Stimulated activated CD8-positive, alpha-beta memory T cell treated with anti-CD3 and anti-CD28 coated beads, Interleukin-12 subunit alpha, Interleukin-12 subunit beta, amount 100 ng/mL, for 1 hour (primary cell): ENCODE data around the gene DDX3X.
"Not testable (repeated sequence)": the region's sequence is repeated elsewhere in the genome, so short reads cannot be mapped to it uniquely, and the experiment has no call there.

Experiments
- DNase-seq: peaks from one replicate; pipeline ENCODE4 v3.0.0-alpha.2; 2020; ENCODE audit warnings: low read depth

Gene DDX3X

DNA sequence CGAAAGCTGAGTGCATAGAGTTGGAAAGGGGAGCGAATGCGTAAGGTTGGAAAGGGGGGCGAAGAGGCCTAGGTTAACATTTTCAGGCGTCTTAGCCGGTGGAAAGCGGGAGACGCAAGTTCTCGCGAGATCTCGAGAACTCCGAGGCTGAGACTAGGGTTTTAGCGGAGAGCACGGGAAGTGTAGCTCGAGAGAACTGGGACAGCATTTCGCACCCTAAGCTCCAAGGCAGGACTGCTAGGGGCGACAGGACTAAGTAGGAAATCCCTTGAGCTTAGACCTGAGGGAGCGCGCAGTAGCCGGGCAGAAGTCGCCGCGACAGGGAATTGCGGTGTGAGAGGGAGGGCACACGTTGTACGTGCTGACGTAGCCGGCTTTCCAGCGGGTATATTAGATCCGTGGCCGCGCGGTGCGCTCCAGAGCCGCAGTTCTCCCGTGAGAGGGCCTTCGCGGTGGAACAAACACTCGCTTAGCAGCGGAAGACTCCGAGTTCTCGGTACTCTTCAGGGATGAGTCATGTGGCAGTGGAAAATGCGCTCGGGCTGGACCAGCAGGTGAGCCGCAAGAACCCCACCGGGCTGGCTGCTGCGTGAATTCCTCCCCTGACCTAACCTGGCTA is at the start of gene DDX3X:
DDX3X (plus strand) TSS at position 419 of the 619 bp plus-strand sequence; CDS start at position 510, 91 bp downstream.
- DNase-seq: peak; percentile 76

DNA sequence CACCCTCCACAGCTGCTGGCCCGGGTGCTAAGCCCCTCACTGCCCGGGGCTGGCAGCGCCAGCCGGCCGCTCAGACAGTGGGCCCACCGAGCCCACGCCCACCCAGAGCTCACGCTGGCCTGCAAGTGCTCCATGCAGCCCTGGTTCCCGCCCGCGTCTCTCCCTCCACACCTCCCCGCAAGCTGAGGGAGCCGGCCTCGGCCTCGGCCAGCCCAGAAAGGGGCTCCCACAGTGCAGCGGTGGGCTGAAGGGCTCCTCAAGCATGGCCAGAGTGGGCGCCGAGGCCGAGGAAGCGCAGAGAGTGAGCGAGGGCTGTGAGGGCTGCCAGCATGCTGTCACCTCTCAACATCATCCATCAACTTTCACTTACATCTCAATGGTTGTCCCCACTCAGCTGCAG is 48.0 kb upstream of the DDX3X start:
- DNase-seq: not testable (repeated sequence)

DNA sequence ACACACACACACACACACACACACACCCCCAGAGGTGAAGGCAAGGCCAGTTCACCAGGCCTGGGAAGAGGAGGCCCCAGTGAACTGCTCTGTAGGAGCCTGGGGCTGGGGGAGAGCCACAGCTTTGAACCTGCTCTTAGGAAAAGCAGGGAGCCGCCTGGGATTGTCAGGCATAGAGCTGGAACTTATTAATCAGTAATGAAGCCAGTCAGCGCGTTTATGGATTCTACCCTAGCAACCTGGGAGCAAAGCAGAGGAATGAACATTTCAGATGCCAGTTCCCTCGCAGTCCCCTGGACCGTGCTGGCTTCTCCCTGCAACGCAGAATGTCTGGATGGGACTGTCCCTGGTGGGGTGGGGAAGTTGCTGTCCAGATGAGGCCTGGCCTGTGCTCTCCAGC is 45.3 kb upstream of the DDX3X start:
- no peak for DNase-seq

DNA sequence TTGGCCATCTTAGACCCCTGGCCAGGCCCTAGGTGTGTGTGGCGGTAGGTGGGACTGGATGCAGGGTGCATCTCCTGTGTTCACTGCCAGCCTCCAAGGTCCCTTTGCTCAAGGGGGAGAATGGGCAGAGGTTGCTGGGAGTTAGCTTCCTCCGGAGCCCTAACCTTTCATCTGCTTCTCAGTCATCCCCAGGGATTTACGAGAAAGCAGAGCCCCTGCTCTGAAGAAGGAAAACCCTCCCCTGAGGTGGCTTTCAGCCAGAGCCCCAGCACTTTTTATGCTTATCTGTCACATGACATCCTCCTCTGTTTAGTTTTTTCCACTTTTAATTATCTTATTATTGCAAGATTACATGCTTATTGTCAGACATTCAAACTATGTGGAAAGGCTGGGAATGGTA is 44.9 kb upstream of the DDX3X start:
- no peak for DNase-seq

DNA sequence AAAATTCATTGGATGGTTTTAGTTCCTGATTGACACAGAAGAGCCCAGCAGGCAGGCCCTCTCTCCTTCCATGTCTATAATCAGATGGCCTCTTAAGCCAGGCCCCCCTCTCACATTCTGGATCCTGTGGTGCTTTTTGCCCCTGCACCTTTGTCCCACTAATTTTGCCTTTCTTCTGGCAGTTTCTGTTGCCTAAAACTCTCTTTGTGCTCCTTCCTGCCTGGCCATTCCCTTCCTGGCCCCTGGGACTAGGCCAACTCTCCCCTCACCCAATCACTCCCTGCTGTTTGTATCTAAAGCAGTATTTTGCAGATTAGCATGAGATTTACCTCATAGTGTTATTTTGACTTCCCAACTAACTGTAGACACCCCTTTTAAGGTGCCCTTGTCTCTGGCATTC is 42.7 kb upstream of the DDX3X start:
- DNase-seq: no peak

DNA sequence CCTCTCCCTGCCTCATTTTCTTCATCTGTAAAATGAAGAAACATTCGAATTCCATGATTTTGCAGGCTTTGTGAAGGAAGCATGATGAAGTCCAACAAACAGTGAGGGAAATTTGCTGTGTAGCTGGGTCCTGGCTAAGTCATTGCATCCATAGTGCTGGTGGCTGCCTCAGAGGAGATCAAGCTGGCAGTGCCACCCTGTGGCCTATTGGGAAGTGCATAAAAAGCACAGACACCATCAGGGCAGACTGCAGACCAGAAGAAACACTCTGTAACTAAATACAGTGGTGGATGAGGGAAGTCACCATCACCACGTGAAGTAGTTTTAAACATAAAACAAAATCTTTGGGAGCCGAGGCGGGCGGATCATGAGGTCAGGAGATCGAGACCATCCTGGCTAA is 40.7 kb upstream of the DDX3X start:
- DNase-seq: no peak

DNA sequence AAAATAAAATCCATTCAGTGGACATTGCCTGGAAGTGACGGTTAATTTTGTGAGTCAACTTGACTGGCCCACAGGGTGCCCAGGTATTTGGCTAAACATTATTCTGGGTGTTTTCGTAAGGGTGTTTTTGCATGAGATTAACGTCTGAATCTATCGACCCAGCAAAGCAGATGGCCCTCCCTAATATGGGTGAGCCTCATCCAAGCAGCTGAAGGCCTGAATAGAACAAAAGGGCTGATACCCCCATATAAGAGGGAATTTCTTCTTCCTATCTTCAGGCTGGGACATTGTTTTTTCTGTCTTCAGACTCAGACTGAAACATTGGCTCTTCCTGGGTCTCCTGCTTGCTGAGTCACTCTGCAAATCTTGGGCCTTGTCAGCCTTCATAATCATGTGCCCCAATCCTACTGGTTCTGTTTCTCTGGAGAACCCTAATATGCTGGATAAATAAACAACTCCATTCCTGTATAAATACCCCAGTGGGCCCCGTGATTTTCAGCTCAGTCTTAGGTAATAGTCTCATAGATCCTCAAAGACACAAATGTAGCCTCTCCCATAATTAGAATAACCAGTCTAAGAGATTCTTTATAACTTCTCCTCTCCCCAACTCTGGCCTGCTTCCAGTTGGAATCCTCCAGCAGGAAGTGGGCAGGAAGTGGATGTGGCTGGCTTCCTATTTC is 33.1 kb upstream of the DDX3X start:
- DNase-seq: no peak

DNA sequence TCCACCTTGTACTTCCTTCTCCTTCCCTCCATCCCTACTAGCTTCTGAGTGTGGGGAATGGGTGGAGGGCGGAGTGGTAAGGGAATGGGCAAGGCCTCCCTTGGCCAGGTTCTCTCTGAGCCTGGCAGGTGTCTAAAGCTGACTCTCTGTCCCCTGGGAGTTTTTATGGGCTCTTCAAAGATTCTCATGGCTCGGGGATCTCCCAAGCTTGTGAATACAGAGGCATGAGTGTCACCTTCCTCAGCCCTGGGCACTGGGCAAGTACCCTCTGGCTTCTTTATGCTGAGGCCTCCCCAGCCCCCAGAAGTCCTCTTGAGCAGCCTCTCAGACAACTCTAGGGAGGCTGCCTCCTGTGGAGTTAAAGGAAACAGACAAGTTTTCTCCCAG is 32.5 kb upstream of the DDX3X start:
- no peak for DNase-seq

DNA sequence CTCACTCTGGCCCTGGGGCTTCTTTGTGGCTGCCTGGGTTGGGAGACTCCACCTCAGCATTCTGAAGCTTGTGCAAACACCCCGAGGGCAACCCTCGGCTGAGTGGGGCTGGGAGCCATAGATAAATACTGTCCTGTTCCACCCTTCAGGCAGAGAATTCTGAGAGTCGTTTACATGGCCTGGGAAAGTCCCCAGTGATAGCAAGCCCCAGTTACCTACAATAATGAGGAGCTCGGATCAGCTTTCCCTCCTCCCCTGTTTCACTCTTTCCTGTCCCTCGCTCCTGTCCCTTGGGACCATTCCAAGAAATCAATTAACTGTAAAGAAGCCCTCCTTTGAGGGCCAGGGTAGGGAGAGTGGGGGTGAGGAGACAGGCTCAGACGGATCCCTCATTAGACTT is 31.6 kb upstream of the DDX3X start:
- DNase-seq: no peak

DNA sequence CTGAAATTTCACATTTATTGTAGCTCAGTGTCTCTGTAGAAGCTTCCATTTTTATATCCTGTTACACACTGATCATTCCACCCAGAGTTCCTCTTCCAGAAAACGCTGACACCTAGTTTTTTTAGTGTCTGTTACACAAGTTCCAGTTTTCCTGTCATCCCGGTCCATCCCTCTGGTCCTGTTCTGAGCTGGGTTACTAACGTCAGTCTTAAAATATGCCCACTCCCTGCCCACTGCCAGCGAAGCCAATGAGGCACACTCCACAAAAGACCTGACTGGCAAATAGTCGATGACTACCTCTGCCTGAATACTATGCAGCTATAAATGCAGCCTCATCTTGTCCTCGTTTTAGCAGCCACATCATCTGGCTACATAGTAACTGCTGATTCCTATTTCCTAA is 30.9 kb upstream of the DDX3X start:
- DNase-seq: no peak

DNA sequence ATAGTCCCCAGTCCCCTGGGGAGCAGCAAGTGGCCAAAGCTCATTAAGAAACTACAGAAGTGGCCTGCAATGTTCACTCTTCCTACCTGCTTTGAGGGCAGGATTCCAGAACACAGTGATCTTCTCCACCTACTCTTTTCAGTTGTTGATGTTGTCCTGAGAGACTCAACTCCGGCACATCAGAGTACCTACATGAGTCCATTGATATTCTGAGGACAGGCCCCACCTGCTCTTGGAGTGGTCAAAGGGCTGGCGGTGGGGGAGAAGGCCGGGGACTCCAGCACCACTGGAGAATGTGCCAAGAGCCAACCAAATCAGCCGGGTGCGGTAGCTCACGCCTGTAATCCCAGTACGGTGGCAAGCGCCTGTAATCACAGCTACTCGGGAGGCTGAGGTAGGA is 29.8 kb upstream of the DDX3X start:
- no peak for DNase-seq

DNA sequence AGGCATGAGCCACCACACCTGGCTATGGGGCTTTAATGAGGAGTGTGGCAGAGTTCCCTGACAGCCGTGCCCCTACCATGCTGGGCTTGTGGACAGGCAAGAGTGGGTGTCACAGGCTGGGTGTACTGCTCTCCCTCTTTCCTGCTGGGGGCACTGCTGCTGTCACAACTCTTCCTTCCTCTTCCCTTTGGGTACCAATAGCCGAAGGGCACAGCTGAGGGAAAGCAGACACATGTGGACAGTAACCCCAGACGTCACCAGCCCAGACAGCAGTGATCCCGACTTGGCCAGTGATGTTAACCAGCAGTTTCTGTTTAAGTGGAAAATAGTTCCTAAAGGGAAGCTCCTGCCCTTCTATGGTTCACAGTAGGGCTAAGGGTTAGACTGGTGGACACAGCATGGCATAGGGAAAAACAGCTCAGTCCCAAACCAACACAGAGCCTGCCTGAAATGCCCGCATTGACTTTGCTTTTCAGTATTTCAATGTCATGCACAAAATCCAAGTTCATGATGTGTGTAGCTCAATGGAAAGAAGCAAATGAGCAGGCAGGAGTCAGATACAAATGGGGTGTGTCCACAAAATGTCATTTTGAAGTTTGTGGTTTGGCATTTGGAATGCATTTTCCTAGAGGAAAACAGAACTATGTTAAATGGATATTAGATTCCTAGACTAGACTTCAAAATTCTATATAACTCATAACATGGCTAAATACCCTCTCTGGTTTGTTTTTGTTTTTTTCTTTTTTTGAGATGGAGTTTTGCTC is 24.9 kb upstream of the DDX3X start:
- no peak for DNase-seq

DNA sequence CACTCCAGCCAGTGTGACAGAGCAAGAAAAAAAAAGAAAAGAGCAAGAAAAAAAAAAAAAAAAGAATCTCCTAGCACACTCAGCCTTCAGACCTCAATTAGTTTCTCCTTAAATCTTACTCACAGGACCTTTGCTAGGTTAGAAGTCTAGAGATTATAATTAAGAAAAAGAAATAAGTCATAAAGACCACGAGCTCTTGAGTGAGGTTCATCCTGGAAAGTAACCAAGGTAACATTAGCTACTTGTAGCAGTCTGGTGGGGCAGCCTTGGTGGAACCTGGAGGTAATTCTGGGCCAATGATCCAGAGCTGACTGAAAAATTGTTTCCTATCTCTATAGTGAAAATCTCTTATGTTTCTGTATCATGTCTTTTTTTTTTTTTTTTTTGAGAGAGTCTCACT is 21.2 kb upstream of the DDX3X start:
- no peak for DNase-seq

DNA sequence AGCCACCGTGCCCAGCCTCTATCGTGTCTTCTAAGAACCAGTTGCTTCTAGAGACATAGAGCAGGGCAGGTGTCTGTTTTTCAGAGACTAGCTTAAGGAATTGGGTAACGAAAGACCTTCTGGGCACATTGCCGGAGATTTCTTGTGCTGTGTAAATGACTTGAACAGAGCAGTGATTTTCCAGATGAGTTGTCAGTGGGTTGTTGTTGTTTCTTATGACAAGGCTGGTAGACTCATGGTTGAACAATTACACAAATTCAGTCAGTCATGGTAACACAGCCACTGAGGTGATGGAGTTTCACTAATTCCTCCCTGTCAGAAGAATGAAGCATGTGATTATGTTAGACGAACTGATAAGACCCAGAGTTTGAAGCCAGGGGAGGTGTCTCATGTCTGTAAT is 20.5 kb upstream of the DDX3X start:
- no peak for DNase-seq

DNA sequence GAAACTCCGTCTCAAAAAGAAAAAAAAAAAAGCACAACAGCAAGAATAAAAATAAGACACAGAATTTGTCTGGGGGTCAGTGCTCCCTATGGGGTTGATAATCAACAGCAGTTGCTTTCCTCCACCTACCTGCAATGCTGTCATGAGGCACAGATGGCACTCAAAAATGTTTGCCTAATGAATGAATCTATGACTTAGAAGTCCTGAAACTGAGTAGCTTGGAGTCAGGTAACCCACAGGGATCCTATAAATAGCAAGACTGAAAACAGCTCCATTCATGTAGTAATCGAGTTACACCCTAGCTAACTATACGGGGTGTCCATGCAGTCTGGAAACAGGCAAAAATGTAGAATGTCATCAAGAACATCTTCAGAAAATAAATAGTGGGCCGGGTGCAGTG is 19.8 kb upstream of the DDX3X start:
- DNase-seq: no peak

DNA sequence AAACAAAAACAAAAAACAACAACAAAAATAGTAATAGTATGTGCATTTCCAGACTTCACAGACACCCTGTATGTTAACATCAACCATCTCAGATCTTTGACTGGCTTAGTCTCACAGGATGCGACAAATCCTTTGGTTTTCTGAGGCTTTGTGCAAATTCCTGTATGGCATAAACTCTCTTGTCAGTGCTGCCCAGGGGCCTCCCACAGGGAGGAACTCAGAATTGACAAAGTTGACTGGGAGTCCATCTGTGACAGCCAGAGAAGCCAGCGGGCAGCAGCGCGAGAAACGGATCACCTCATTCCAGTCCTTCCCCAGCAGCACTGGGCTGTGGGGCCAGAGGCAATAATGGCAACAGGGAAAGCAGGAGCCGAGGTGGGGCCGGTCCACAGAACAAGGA is 19.1 kb upstream of the DDX3X start:
- no peak for DNase-seq

DNA sequence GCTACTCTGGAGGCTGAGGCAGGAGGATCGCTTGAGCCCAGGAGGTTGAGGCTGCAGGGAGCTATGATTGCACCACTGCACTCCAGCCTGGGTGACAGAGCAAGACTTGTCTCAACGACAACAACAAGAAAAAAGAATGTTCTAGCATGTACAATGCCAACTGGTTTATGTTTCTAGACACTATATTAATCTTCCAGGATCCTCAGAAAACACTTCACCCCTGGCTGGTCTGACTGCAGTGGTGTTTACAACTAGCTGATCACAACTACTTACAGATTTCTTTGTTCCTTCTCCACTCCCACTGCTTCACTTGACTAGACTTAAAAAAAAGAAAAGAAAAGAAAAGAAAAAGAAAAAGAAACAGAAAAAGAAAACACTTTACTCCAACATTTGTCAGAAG is 17.7 kb upstream of the DDX3X start:
- DNase-seq: not testable (repeated sequence)

DNA sequence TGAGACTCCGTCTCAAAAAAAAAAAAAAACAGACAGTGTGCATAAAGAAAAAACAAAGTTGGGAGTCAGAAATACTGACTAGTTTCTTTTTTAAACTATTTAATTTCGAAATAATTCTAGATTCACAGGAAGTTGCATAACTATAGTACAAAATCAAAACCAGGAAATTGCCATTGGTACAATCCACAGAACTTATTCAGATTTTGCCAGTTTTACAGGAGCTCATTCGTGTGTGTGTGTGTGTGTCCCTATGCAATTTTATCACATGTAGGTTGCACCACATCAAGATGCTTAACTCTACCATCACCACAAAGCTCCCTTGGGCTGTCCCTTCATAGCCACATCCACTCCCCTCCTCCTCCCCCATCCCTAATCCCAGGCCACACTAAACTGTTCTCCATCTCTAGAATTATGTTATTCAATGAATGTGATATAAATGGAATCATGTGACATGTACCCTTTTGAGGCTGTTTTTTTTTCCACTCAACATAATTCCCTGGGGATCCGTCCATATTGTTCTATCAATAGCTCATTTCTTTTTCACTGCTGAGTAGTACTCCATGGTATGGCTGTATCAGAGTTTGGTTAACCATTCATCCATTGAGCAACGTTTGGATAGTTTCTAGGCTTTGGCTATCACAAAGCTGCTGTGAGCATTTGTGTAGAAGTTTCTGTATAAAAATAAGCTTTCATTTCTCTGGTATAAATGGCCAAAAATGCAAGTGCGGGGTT is 16.3 kb upstream of the DDX3X start:
- DNase-seq: no peak

DNA sequence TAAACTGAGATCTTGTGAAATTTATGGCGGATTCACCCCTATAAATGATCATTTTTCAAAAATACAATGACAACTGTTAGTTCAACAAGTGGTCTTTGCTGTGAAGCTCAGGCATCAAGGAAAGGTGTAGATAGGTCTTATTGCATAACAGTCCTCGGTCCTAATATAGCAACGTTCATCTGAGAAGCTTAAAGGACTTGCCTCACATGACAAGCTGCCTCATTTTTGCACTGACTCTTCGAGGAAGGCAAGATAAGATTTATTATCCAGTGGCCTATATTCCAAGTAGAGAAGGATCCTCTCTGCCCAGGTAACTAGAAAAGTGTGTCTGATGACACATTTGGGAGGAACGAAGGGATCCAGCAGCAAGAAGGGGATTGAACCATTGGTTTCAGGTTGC is 13.6 kb upstream of the DDX3X start:
- no peak for DNase-seq

DNA sequence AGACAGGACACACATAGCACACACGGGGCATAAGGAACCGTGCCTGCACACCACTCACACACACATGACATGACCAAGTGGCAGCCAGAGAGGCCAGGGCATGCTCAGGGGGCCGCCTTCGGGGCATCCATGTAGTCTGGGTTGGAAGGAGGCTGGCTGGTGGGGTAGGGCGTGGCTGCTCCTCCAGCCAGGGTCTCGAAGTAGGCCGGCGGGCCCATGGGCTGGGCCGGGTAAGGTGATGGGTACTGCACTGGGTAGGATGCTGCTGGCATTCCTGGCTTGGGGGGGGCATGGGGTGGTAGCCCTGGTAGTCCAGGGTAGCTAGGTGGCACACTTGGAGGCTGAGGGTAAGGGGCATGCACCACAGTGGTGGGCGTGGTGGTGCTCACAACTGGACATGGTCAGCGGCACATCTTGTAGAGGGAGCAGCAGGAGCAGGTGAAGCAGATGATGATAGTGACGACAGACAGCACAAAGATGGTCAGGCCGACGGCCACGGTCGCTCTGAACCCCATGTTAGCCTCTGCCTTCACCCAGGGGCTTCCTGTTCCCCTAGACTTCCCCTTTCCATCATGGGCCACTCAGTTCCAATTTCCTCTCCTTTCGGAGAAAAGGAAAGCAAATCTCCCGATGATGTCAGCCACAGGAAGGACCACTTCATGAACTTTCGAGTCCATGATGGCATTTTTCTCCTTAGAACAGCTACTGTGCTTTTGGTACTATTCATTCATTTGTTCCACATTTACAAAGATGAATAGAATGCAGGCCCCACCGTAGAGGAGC is 10.9 kb upstream of the DDX3X start:
- no peak for DNase-seq

DNA sequence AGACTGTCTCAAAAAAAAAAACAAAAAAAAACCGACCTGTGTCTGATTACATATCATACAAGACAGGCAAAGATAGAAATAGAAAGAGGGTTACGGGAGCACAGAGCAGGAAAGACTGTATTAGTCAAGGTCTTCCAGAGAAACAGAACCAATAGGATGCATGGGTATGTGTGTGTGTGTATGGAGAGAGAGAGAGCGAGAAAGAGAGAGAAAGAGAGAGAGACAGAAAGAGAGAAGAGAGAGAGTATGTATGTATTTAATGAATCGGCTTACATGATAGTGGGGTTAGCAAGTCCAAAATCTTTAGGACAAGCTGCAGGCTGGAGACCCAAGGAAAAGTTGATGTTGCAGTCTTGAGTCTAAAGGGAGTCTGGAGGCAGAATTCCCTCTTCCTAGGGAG is 7.5 kb upstream of the DDX3X start:
- no peak for DNase-seq

DNA sequence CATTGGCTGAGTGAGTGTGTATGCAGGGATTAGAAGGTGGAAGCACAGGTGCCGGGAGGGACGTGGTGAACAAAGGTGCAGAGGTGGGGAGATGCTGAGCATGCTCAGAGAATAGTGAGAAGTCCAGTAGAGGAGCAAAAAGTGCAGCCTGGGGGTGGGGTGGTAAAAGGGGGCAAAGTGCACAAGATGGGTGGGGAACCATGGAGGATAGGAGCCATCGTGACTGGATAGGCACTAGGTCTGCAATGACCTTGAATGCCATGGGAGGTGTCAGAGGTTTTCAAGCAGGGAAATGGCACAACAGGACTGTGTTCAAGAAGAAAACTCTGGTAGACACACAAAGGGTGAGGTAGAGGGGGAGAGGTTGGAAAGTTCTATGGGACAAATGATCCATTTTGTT is 6.6 kb upstream of the DDX3X start:
- DNase-seq: no peak
